ENCODE measurements around the gene KLHL29. TPM values are rescaled to one million over a fixed set of nuclear protein-coding genes. Genes with fewer than 3 reads are reported as not detected.

Gene KLHL29
- total RNA-seq, 2 donors from 2014 or later: 2.9 to 4.6 TPM

- DNase-seq: no peak
- intact Hi-C loops (cut with DNase I, micrococcal nuclease): no loop called here
- ATAC-seq: no peak
Observed at GRCh38 chr2:23636426-23636825, 251.4 kb downstream of the KLHL29 start.

GRCh38 chr2:23637011-23637778, 252.2 kb downstream of the KLHL29 start:
- intact Hi-C loops (cut with DNase I, micrococcal nuclease): no loop called here
- DNase-seq: no peak
- no peak for ATAC-seq

GRCh38 chr2:23639406-23639982, 254.5 kb downstream of the KLHL29 start:
- DNase-seq (no peak), ATAC-seq (no peak)
- intact Hi-C loops (cut with DNase I, micrococcal nuclease): no loop called here

- intact Hi-C loops (cut with DNase I, micrococcal nuclease): no loop called here
- DNase-seq (no peak), ATAC-seq (no peak)
Observed at GRCh38 chr2:23640711-23641110, 255.7 kb downstream of the KLHL29 start.

GRCh38 chr2:23642516-23642915, 257.5 kb downstream of the KLHL29 start:
- intact Hi-C loops (cut with DNase I, micrococcal nuclease): no loop called here

GRCh38 chr2:23645230-23645808, 260.3 kb downstream of the KLHL29 start:
- intact Hi-C loops (cut with DNase I, micrococcal nuclease): no loop called here
- ATAC-seq (no peak), DNase-seq (no peak)

More at GRCh38 chr2:23642516-23642915, 257.5 kb downstream of the KLHL29 start:
- no peak for ATAC-seq
- no peak for DNase-seq

- no peak for DNase-seq
- intact Hi-C loops (cut with DNase I, micrococcal nuclease): no loop called here
- no peak for ATAC-seq
Observed at GRCh38 chr2:23647563-23647962, 262.6 kb downstream of the KLHL29 start.

GRCh38 chr2:23649303-23649702, 264.3 kb downstream of the KLHL29 start:
- DNase-seq (no peak), ATAC-seq (no peak)
- intact Hi-C loops (cut with DNase I, micrococcal nuclease): no loop called here

- ATAC-seq: no peak
- intact Hi-C loops (cut with DNase I, micrococcal nuclease): no loop called here
- DNase-seq: no peak
Observed at GRCh38 chr2:23649819-23650218, 264.8 kb downstream of the KLHL29 start.

- DNase-seq: no peak
- no peak for ATAC-seq
- intact Hi-C loops (cut with DNase I, micrococcal nuclease): no loop called here
Observed at GRCh38 chr2:23651187-23652080, 266.5 kb downstream of the KLHL29 start.

- intact Hi-C loops (cut with DNase I, micrococcal nuclease): no loop called here
- ATAC-seq: no peak
Observed at GRCh38 chr2:23653326-23653725, 268.3 kb downstream of the KLHL29 start.

GRCh38 chr2:23654756-23655155, 269.8 kb downstream of the KLHL29 start:
- DNase-seq: no peak
- intact Hi-C loops (cut with DNase I, micrococcal nuclease): no loop called here
- ATAC-seq: no peak

More at GRCh38 chr2:23653326-23653725, 268.3 kb downstream of the KLHL29 start:
- no peak for DNase-seq

GRCh38 chr2:23655934-23656596, 271.1 kb downstream of the KLHL29 start:
- DNase-seq: no peak
- ATAC-seq: no peak
- intact Hi-C loops (cut with DNase I, micrococcal nuclease): no loop called here

- intact Hi-C loops (cut with DNase I, micrococcal nuclease): no loop called here
- DNase-seq (no peak), ATAC-seq (no peak)
Observed at GRCh38 chr2:23656597-23656973, 271.6 kb downstream of the KLHL29 start.

- intact Hi-C loops (cut with DNase I, micrococcal nuclease): no loop called here
- DNase-seq (no peak), ATAC-seq (no peak)
Observed at GRCh38 chr2:23657371-23657770, 272.4 kb downstream of the KLHL29 start.

GRCh38 chr2:23657934-23658333, 273.0 kb downstream of the KLHL29 start:
- ATAC-seq: no peak
- intact Hi-C loops (cut with DNase I, micrococcal nuclease): no loop called here
- DNase-seq: no peak

GRCh38 chr2:23658466-23658942, 273.5 kb downstream of the KLHL29 start:
- ATAC-seq (peak; percentile 29), DNase-seq (peak in 1 of 2 donors; percentile 9)
- intact Hi-C loops (cut with DNase I, micrococcal nuclease): no loop called here

GRCh38 chr2:23659328-23659727, 274.3 kb downstream of the KLHL29 start:
- ATAC-seq: no peak
- intact Hi-C loops (cut with DNase I, micrococcal nuclease): no loop called here
- DNase-seq: no peak

- ATAC-seq (no peak), DNase-seq (no peak)
- intact Hi-C loops (cut with DNase I, micrococcal nuclease): no loop called here
Observed at GRCh38 chr2:23659773-23660172, 274.8 kb downstream of the KLHL29 start.

Data from left colon (tissue), 2 donors.